GM20000 (cell line): ENCODE data around the gene TRAPPC2L.
"Not testable (repeated sequence)": the region's sequence is repeated elsewhere in the genome, so short reads cannot be mapped to it uniquely, and the experiment has no call there.

Experiments used
- DNase-seq: peaks from one replicate; pipeline ENCODE4 v3.0.0; 2012; ENCODE audit warnings: low spot score
- CTCF ChIP-seq: IDR thresholded peaks from 2 replicates; pipeline ENCODE4 v1.5.1; 2012; ENCODE audit warnings: mild to moderate bottlenecking, control low read depth; ENCODE audit errors: extremely low read depth, missing control alignments

Gene TRAPPC2L

GRCh38 chr16:88821168-88821850, 35.6 kb upstream of the TRAPPC2L start:
- no peak for TF ChIP-seq CTCF
- no peak for DNase-seq

- no peak for TF ChIP-seq CTCF
- no peak for DNase-seq
These were observed 34.5 kb upstream of the TRAPPC2L start for GRCh38 chr16:88822281-88823040.

- not testable (repeated sequence) for DNase-seq
These were observed 33.3 kb upstream of the TRAPPC2L start for GRCh38 chr16:88823646-88824045.

- DNase-seq = no peak
- no peak for TF ChIP-seq CTCF
These were observed 32.5 kb upstream of the TRAPPC2L start for GRCh38 chr16:88824256-88825077.

- TF ChIP-seq CTCF = no peak
- DNase-seq = no peak
These were observed 31.8 kb upstream of the TRAPPC2L start for GRCh38 chr16:88825146-88825545.

GRCh38 chr16:88826070-88826840, 30.7 kb upstream of the TRAPPC2L start:
- TF ChIP-seq CTCF = no peak
- no peak for DNase-seq

- no peak for DNase-seq
These were observed 29.2 kb upstream of the TRAPPC2L start for GRCh38 chr16:88827727-88828126.

More at GRCh38 chr16:88827727-88828126, 29.2 kb upstream of the TRAPPC2L start:
- TF ChIP-seq CTCF = no peak
